CD4-positive, alpha-beta T cell treated with Interleukin-12 subunit alpha and Interleukin-12 subunit beta, for 1 hour (primary cell): Measurements from ENCODE around the gene GLRA2.
"Not testable (repeated sequence)": the region's sequence is repeated elsewhere in the genome, so short reads cannot be mapped to it uniquely, and the experiment has no call there.

Source experiments
- DNase-seq: peaks from one replicate; pipeline ENCODE4 v3.0.0-alpha.2; 2020

GLRA2 gene

DNA sequence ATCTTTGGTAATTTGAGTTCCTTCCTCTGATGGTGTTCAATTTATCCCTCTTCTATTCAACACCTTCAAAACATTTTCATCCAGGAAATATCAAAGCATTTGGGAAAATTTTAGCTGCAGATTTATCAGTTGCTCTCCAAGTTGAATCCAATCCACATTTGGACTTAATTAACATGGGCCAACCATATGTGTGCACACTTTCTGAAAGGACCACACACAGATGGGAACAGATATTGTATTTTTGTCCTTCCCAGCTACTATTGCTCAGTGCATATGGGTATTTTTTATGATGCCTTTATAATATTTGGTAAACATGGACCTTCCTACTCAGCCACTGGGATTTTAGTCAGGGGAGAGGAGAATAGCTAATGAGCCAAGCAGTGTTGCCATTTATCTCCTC lies 65.2 kb downstream of the GLRA2 start:
- DNase-seq = no peak

DNA sequence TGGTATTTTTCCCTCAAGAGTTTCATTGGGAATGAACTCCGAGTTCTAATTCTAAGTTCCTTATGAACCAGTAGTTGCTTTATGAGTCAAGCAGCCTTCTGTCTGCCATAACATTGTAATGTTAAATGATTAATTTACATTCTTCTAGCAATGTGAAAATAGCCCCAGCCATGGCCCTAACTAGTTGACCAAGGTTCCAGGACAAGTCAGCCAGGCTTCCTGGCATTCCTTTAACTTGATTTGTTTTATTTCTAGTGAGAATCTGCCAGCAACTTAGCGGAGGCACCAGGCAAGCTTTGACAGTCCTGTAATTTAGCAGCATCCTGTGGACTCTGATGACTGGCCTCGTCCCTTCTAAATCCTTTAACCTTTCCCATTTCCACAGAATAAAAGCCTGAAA lies 69.0 kb downstream of the GLRA2 start:
- no peak for DNase-seq

DNA sequence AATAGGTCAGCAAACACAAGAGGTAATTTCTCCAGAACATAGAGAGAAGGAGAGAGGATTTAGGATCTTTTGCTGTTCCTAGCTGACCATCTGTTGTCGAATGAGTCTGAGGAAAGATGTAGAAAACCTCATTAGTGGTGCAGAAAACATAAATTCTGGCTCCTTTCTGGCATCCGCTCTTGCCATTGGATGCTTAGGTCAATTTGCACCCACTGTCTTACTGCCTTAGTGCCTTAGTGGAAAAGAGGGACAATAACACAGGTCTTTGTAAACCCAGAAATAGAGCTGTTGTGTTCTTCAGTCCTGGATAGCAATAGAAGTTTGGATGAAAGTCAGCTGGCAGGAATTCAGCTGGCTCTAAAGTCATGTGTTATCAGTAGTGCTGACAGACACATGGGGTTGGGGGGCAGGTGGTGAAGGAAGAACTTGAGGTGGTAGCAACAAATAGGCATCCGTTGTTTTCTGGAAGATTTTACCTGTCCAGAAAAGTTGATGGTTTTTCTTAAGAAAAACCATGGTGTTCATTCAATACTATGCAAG lies 78.2 kb downstream of the GLRA2 start:
- DNase-seq = no peak

DNA sequence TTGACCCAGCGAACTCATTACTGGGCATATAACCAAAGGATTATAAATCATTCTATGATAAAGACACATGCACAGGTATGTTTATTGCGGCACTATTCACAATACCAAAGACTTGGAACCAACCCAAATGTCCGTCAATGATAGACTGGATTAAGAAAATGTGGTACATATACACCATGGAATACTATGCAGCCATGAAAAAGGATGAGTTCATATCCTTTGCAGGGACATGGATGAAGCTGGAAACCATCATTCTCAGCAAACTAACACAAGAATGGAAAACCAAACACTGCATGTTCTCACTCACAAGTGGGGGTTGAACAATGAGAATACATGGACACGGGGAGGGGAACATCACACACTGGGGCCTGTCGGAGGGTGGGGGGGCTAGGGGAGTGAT lies 83.1 kb downstream of the GLRA2 start:
- not testable (repeated sequence) for DNase-seq

DNA sequence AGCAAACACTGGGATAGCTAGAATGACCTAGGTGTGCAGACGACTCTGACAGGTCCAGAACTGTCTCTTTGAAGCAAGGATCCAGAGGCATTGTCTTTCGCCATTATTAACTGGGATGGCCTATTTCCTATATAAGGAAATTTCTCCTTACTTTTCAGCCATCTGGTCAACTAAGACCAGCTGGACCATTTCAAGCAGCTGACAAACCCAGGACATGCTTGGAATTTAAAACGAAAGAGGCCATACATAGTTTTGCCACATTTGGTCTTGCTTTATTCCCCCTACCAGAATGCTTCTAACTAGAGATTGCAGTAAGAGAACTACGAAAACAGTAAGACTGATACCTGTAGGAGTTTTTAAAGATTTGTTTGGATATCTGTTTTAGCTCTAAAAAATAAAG lies 87.0 kb downstream of the GLRA2 start:
- DNase-seq = no peak

DNA sequence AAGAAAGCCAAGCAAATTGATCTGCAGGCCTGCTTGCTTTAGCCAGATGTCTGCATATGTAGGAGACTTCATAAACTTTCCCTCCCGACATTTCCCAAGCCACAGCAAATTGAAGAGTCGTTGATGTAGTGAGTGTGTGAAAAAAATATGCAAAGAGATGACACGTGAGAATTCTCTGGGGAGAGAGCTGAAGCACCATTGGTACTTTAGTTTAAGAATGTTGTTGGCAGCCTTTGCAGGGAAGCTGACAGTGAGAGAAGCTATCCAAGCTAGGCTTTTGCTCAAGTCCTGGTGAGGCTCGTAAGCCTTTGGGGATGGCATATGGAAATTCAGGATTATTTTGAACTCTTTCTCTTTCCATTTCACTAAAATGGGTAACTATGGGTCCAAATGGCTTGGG lies 87.5 kb downstream of the GLRA2 start:
- DNase-seq = no peak

DNA sequence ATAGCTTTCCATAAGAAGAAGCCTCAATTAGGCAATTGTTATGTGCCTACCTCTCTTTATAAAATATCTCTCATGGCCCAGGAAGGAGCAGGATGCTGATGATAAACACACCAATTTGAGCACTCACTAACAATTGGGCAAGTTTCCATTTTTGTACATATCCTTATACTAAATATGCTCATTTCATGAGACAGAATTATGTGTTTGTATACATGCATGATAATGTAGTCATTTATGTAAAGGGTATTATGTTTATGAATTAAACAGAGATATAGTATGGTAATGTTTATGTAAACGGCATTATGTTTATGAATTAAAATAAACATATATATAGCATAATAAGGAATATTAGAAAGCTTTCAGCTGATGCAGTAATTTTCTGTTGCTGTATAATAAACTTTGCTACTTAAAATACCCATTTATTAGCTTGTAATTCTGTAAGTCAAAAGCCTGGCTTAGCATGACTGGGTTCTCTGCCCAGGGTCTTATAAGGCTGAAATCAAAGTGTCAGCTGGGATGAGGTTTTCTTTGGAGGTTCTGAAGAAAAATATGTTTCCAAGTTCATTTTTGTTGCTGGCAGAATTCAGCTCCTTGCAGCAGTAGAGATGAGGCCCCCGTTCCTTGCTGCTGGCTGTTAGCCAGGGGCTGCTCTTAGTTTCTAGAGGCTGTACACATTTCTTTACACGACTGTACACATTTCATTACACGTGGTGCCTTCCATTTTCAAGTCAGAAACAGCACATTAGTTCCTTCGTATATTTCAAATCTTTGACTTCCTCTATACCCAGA lies 89.0 kb downstream of the GLRA2 start:
- DNase-seq = no peak

DNA sequence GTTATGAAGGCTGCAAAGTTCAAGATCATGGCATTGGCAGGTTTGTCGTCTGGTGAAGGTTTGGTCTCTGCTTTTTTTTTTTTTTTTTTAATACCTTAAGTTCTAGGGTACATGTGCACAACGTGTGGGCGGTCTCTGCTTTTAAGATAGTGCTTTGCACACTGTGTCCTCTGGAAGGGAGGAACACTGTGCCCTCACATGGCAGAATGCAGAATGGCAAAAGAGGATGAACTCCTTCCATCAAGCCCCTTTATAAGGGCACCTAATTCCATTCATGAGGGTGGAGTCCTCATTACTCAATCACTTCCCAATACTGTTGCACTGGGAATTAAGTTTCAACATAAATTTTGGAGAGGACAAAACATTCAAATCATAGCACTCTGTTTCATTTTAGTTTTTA lies 101.4 kb downstream of the GLRA2 start:
- DNase-seq = no peak

DNA sequence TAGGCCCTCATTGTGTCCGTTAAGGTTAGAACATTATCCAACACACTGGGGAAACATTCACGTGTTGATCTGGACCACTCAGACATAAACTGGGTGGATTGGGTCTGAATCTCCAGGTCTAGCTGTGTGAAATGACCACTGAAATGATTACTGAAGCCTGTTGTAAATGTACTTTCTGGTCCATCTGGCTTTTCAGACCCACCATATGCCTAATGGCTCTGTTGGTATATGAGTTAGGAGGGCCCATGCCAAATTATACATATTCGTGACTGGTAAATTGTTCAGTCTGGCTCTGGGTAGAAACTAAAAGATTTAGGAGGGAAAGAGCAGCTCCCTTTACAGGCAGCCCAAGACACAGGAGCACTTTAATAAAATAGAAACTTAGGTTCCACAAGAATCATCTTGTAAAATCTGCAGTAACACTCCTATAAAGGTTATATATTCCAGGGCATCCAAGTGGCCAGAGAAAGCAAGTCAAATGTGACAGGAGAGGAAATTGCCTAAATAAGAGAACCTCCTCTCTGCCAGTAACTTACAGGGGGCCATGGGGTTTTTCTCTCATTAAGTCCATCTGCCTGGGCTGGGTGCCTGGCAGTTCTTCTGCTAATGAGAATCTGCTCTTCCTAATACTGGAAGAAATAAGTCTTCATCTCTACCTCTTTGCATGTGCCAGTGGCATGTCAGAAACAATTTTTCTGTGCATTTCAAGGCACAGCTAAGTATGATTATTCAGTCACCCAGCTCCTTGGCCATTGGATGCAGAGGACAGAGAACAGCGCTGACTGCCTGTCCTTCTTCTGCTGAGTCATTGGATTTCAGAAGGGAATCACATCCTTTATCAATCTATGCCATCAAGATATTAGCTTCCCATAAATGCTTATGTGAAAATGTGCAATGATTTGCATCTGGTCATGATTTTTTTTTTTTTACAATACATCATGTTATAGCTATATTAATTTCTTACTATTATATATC lies 112.6 kb downstream of the GLRA2 start:
- DNase-seq = no peak

DNA sequence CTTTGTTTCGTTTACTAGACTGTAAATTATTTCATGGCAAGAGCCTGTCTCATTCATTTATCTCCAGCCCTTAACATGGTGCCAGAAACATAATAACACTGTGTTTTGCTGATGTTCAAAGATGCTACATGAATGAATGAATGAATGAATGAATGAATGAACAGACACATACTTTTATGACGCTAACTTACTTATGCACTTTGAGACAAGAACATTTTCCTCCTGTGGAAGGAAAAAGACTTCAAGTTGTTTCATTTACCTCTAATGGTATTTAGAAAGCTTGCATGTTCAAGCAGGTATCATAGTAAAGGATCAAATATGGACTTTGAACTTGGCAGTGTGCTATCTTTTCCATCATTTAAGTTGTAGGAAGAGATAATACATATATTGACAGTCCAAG lies 131.6 kb downstream of the GLRA2 start:
- DNase-seq = no peak

DNA sequence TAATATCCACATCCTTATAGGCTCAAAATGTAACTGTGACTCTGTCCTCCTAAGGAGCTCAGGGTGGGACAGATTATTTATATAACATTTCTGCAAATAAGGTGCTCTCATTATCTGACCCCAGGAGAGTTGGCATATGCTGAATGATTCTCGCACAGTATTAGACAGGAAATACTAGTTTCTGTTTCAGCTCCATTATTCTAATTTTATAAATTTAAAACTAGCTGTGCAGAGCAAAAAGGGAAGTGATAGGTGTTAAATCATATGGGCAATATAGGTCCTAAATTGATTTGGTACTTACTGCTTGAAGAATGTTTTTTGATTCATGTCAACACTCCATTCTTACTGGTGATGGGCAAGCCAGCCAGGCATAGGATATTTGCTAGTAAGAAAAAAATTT lies 141.5 kb downstream of the GLRA2 start:
- DNase-seq = no peak

DNA sequence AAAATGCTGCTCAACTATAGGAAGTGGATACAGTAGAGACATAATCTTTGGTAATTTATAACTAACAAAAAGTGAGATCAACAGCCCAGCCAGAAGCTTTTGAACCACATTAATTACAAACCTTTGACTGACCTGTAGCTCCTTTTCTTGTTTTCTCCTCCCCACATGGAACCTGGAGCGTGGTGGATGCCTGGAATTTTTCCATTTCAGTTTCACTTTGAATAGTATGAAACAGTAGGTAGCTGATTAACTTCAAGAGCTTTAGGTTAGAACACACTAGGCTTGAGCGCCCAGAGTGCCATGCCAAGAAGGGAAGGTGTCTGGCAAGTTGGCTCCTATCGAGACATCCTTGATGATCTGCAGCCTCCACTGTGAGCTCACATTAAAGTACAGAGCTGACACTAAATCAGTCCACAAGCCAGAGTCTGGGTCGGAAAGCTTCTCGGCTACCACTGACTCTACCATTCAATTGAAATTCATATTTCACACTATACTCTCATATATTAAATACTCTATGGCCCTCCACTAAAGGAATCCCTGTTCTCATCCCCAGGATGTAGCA lies 143.4 kb downstream of the GLRA2 start:
- DNase-seq = no peak

DNA sequence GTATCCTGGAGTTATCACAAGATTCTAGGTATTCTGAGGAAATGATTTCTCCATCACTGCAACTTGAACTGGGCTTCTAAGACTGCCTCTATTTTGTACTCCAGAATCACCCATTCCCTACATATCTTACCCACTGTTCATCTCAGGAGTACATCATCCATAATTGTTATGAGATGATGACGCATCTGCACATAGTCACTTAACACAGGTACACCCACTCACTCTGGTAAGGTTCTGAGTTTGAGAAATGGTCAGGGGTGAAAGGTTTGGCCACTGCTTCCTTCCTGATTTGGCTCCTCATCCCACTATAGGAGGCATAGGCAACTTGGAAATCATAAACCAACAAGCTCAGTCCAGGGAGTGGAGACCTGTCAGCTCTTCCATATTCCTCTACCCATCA lies 143.9 kb downstream of the GLRA2 start:
- no peak for DNase-seq

DNA sequence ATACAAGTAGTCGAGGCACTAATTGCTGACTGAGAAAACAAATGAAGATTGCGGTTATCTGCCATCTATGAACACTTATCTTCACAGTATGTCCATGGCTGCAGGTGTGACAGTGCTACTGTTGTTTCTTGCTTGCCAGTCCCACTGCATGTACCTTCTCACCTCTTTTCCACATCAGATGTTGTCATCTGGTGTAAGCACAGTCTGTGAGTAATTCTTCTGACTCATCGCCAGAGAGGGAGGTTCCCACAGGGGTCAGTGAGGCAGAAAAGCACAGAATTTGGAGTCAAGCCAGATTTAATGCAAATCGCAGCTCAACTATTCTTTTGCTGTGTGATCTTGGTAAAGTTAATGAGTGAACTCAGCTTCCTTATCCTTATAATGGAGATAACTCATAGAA lies 144.4 kb downstream of the GLRA2 start:
- no peak for DNase-seq

DNA sequence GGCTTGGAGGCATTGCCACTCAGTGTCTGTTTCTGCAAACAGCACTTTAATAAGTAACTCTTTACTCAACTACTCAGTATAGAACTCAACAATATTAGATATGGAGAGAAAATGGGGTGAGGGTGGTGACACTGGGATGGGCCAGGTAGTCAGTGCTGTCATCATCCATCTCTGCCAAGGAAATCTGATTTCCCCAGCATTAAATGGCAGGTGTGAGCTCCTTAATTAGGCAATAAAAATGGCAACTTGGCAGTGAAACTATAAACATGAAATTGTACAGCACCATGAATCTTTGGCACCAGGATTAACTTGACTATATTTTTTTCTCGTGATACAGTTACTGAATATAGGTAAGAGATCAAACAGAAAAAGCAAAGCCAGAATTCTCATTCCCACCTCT lies 146.2 kb downstream of the GLRA2 start:
- no peak for DNase-seq

DNA sequence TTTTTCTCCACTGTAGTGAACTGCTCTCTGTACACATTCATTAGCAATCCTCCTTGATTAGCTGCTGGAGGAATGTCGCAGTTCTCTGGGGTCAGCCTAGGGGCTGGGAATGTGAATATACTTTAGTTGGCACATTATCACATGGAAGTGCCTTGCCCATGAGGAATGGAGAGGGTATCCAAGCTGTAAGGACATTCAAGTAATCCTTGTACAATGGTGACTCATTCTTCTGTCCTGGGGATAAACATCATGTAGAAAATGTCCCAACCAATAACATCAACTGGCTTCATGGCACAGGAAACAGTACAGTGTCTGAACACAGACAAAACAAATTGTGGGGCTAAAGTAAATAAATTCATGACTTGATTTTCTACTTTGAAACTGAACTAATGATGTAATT lies 147.1 kb downstream of the GLRA2 start:
- no peak for DNase-seq

DNA sequence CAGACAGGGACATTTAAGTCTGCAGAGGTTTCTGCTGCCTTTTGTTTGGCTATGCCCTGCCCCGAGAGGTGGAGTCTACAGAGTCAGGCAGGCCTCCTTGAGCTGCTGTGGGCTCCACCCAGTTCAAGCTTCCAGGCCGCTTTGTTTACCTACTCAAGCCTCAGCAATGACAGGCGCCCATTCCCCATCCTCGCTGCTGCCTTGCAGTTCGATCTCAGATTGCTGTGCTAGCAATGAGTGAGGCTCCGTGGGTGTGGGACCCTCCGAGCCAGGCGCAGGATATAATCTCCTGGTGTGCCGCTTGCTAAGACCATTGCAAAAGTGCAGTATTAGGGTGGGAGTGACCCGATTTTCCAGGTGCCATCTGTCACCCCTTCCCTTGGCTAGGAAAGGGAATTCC lies 159.0 kb downstream of the GLRA2 start:
- not testable (repeated sequence) for DNase-seq

DNA sequence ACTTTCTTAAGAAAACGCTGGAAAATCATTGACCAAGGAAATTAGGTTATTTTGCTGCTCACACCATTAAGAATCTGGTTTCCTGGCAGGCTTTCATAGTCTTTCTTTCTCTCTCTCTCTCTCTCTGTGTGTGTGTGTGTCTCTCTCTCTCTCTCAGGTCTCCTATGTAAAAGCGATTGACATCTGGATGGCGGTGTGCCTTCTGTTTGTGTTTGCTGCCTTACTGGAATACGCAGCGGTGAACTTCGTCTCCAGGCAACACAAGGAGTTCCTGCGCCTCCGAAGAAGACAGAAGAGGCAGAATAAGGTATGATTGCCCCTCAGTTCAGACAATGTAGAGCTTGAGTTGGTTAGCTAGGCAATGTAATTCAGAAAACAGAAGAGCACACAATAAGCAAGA lies 161.2 kb downstream of the GLRA2 start:
- DNase-seq = no peak

DNA sequence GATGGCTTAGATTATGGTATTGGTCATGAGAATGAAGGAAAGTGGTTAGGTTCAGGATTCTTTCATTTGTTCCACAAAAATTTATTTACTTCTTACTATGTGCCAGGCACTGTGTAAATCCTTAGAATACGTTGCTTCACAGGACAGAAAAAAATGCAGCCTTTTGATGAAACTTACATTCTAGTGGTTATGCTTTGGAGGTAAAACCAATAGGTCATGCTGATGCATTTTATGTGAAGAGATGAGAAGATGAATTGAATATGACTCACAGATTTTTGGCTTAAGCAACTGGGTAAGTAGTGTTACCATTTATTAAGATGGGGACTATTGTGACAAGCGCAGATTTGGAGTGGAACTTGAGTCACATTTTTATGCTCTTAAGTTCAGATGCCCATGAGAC lies 165.3 kb downstream of the GLRA2 start:
- DNase-seq = no peak

DNA sequence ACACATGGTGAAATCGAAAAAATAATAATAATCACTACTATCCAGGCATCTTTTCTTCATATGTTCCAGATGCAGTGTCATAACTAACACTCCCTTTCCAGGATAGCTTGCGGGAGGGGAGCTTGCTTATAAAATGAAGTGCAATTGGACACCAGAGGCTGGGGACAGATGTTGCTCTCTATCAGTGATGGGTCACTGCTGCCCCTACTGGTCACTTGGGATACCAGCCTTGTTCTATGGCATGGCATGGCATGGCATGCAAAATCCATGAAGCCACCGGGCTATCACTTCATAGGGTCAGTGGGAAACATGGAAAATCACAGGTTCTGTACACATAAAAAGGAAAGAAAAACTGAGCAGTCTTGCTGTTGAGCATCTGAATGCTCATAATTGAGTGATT lies 168.1 kb downstream of the GLRA2 start:
- DNase-seq = peak; percentile 2

DNA sequence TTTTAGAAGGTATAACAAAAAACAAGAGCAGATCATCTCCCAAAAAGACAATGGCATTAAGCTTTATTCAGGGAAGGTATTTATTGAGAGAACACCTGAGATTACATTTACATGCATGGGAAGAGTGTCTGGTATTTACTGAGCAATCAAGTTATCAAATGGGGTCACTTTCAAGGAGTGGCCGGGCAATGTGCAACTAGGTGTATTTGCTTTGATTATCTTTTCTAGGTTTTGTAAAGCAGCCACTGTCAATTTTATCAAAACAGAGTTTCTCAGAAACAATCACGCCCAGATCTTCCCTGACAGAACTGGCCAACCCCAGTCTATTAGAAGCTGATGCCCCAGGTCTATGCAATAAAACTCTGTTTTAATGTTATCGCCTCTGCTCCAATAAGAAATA lies 169.5 kb downstream of the GLRA2 start:
- no peak for DNase-seq

DNA sequence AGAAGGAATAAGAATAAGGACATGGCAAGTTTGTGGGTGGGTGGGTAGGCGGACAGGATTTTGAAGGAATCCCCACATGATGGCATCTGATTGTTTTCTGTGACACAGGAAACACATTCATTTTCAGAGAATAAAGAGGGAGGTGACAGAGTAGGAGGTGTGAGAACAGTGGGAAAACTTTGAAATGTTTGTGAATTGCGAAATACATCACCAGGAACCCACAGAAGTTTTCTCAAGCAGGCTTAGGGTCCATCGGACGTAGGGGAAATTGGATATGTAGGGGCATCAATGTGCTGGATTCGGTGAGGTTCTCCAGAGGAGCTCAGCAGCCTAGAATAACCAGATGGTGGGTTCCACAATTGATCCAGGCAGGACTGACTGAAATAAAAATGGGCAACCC lies 171.6 kb downstream of the GLRA2 start:
- DNase-seq = no peak

DNA sequence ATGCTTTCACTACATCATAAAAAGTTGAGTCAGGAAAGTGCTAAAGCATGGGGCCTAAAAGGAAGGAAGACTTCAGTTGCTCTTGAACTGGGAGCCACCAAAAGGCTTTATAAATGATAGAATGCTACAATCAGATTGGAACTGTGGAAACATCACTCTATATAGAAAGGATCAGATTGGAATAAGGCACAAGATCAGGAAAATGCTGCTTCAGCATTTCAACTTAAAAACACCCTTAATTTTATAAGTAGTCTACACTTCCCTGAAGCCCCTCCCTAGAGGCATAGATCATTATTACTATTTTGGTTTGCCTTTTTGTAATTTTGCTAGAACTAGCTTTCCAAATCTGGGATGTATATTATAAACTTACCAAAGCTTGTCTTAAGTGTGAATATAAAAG lies 172.8 kb downstream of the GLRA2 start:
- DNase-seq = no peak

DNA sequence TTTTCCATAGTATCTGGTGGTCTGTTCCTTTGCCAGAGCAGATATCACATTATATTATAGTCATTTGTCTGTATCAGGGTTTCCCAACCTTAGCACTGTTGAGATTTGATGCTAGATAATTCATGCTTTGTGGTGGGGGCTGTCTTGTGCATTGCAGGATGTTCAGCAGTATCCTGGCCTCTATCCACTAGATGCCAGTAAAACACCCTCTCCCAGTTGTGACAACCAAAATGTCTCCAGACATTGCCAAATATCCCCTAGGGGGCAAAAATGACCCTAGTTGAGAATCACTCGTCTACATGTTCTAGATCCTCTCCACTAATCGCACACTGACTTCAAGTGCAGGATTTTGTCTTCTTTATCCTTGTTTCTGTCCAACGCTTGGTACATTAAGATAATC lies 182.8 kb downstream of the GLRA2 start:
- DNase-seq = no peak
